ENCODE data around the gene RTP1.

- no peak for TF ChIP-seq CTCF (IDR thresholded peaks at IDR 0.05)
- no peak for TF ChIP-seq EP300 (IDR thresholded peaks at IDR 0.05)
- no peak for TF ChIP-seq POLR2A (IDR thresholded peaks at IDR 0.05)
Measured at GRCh38 chr3:187181454-187182170, 15.7 kb upstream of the RTP1 start.
